IPS DF 19.7 (cell line): Measurements from ENCODE around the gene CC2D1B.

ENCODE experiments used
- DNase-seq: peaks from one replicate; pipeline ENCODE4 v3.0.0-alpha.2; 2013; ENCODE audit warnings: low read depth, low spot score

Gene CC2D1B

GRCh38 chr1:52305417-52306226 is 60.4 kb downstream of the CC2D1B start:
- DNase-seq: no peak
